Adrenal gland (tissue), 5 donors: ENCODE data around the gene NADSYN1.

Source experiments
- POLR2A ChIP-seq, 2 donors: fragments of 450-650 bp; IDR thresholded peaks; one replicate each; pipeline ENCODE4 v1.6.1; 2017; ENCODE audit warnings: antibody characterized with exemption in 2 of 2, mild to moderate bottlenecking in 2 of 2, moderate library complexity in 1 of 2
- TF ChIP-seq, protein P1 (sequence below), 6 experiments: fragments of 450-650 bp in 4 of 6; fragments of 200-600 bp in 2 of 6; sonication (generic) in 1 of 6; IDR thresholded peaks; 1 replicate in 5 of 6; 2 replicates in 1 of 6; pipeline versions ENCODE4 v1.5.1 to v1.8.0; 2016 to 2021; ENCODE audit warnings: antibody characterized with exemption in 6 of 6, mild to moderate bottlenecking in 2 of 6, moderate library complexity in 1 of 6
- donor health status: DM: no; HTN: no; CAD: no.

GRCh38 chr11:71433648-71434450 is 19.2 kb upstream of the NADSYN1 start:
- TF ChIP-seq, protein P1, sequence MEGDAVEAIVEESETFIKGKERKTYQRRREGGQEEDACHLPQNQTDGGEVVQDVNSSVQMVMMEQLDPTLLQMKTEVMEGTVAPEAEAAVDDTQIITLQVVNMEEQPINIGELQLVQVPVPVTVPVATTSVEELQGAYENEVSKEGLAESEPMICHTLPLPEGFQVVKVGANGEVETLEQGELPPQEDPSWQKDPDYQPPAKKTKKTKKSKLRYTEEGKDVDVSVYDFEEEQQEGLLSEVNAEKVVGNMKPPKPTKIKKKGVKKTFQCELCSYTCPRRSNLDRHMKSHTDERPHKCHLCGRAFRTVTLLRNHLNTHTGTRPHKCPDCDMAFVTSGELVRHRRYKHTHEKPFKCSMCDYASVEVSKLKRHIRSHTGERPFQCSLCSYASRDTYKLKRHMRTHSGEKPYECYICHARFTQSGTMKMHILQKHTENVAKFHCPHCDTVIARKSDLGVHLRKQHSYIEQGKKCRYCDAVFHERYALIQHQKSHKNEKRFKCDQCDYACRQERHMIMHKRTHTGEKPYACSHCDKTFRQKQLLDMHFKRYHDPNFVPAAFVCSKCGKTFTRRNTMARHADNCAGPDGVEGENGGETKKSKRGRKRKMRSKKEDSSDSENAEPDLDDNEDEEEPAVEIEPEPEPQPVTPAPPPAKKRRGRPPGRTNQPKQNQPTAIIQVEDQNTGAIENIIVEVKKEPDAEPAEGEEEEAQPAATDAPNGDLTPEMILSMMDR (IDR thresholded peaks at IDR 0.05): no peak
- no peak for TF ChIP-seq POLR2A (IDR thresholded peaks at IDR 0.05)
